ENCODE results near the gene ADGRV1.

DNA sequence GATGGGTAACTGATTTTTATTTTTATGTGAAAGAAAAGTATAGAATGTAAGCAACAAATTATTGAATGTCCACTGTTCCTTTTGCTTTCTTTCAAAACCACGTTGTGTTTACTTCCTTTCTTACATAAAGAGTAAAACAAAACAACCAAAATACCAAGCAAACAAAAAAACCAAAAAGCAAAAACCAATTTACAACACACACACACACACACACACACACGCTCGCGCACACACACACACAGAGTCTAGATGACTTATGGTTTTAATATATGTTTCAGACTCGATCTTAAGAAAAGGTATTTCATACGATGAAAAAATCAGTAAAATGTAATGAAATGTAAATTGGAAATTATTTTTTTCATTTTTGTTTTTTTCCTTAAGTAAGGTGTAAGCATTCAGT is 80.3 kb downstream of the ADGRV1 start:
- TF ChIP-seq POLR2AphosphoS5 (IDR thresholded peaks at IDR 0.05; ENCODE audit: borderline replicate concordance, low read depth, low read length) (no peak), EZH2 (IDR thresholded peaks at IDR 0.05) (no peak)

All from SK-N-MC (cell line).